Hematopoietic multipotent progenitor cell treated with erythropoietin and hydrocortisone succinate and interleukin-3 and kit ligand, for 8 days (in vitro differentiated cells): ENCODE measurements around the gene ATXN2L.
"Not testable (repeated sequence)": the region's sequence is repeated elsewhere in the genome, so short reads cannot be mapped to it uniquely, and the experiment has no call there.

Experiments
- DNase-seq: peaks from one replicate; pipeline ENCODE4 v3.0.0-alpha.2; 2015

The ATXN2L gene, protein sequence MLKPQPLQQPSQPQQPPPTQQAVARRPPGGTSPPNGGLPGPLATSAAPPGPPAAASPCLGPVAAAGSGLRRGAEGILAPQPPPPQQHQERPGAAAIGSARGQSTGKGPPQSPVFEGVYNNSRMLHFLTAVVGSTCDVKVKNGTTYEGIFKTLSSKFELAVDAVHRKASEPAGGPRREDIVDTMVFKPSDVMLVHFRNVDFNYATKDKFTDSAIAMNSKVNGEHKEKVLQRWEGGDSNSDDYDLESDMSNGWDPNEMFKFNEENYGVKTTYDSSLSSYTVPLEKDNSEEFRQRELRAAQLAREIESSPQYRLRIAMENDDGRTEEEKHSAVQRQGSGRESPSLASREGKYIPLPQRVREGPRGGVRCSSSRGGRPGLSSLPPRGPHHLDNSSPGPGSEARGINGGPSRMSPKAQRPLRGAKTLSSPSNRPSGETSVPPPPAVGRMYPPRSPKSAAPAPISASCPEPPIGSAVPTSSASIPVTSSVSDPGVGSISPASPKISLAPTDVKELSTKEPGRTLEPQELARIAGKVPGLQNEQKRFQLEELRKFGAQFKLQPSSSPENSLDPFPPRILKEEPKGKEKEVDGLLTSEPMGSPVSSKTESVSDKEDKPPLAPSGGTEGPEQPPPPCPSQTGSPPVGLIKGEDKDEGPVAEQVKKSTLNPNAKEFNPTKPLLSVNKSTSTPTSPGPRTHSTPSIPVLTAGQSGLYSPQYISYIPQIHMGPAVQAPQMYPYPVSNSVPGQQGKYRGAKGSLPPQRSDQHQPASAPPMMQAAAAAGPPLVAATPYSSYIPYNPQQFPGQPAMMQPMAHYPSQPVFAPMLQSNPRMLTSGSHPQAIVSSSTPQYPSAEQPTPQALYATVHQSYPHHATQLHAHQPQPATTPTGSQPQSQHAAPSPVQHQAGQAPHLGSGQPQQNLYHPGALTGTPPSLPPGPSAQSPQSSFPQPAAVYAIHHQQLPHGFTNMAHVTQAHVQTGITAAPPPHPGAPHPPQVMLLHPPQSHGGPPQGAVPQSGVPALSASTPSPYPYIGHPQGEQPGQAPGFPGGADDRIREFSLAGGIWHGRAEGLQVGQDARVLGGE

DNA sequence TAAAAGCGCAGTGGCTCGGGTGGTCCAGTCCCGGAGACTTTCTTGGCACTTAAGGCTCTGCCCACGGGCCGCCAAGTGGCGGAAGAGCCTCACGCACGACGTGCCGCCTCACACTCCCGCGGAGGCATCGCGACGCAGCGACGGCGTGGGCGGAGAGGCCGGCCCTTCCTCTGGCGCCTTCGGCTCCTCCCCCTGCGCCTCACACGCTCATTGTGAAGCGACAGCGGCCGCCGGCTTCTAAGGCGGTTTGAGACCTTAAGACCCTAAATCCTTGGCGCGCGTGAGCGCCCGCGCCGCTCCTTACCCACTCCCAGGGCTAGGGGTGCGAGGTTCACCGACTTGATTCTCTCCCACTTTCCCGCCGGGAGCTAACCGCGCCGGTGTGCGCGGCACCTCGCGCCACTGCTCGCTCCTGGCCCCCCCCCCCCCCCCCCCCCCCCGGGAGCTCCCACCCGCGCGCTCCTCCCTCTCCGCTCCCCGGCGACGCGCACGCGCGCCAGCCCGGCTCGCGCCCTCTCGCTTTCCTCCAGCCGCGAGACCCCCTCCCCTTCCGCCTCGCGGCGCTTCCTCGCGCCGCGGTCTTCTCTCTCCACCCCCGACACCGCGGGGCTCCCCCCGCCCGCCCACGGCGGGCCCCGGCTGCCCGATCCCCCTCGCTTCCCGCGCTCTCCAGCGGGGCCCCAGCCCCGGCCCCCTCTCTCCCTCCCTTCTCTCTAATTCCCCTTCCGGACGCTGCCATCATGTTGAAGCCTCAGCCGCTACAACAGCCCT, at the start of gene ATXN2L:
Gene ATXN2L, plus strand, starts transcription at position 480 of the 771 bp plus-strand sequence. Its CDS starts 261 bp downstream, at position 741.
- peak; percentile 96 for DNase-seq

DNA sequence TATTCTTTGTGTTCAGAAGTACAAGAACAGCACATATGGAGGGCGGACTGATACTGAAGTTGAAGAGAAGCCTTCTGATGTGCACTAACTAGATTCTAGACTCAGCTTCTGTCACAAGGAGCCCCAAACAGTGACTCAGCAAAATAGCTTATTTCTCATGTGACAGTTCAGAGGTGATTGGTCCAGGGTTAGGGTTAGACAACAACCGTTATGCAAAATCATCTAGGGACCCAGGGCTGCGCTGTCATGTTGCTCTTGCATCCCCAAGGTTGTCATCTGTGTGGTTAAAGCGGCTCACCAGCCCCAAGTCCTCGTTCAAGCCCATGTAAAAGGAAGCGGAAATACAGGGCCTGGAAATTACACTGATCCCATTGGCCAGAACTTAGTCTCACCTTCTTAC, 41.1 kb upstream of the ATXN2L start:
- DNase-seq, result not testable (repeated sequence)

DNA sequence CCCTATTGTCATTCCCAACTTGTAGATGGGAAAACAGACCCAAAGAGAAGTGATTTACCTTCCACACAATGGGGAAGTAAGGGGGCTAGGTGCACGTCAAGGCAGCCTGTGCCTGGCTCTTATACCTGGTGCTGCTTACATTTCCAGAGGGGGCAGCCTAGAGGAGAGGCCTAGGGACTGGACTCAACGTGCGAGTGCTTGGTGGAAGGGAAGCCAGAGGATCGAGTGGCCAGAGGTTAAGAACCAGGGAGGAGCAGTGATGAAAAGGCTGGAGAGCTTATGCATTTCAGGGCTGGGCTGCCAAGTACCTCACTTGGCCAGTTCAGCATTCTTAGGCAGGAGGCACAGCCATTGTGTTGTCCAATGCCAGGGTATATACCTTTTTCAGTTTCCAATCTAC, 40.4 kb upstream of the ATXN2L start:
- not testable (repeated sequence) for DNase-seq

DNA sequence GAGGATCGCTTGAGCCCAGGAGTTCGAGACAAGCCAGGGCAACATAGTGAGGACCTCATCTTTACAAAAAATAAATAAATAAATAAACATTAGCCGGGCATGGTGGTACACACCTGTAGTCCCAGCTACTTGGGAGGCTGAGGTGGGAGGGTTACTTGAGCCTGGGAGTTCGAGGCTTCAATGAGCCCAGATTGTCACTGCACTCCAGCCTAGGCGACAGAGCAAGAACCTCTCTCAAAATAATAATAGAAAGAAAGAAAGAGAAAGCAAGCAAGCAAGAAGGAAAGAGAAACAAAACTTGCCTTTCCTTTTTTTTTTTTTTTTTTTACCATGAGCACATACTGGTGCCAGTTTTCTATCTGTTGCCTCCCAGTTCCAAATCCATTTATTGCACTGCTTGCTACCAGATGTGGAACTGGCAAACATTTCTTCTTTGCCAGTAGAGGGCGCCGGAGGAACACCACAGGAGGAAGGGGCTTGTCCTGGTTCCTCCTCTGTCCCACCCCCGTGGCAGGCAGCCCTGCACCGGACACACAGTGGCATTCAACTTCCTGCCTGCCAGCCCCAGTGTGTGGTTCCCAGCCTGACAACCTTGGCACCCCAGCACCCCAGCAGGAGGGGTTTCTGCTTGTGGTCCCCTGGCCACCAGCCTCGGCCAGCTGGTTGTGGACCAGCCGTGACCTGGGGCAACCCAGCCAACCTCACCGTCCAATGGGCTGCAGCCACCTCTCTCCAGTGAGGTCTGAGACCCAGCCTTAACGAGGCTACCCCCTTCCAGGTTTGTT, 20.4 kb upstream of the ATXN2L start:
- DNase-seq, result peak; percentile 84

DNA sequence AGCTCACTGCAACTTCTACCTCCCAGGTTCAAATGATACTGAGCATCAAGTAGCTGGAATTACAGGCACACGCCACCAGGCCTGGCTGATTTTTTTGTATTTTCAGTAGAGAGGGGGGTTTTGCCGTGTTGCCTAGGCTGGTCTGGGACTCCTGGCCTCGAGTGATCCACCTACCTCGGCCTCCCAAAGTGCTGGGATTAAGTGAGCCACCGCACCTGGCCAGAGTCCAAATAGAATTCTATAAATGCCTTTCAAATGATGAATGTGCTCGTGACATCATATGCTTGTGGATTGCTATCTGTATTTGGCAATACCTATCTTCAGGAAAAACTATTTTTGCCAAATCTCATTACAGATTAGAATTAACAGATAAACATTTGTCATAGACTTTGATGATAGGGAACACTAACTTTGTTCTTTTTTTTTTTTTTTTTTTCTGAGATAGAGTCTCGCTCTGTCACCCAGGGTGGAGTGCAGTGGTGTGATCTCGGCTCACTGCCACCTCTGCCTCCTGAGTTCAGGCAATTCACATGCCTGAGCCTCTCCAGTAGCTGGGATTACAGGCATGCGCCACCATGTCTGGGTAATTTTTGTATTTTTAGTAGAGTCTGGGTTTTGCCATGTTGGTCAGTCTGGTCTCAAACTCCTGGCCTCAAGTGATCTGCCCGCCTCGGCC, 15.2 kb upstream of the ATXN2L start:
- DNase-seq, result not testable (repeated sequence)

DNA sequence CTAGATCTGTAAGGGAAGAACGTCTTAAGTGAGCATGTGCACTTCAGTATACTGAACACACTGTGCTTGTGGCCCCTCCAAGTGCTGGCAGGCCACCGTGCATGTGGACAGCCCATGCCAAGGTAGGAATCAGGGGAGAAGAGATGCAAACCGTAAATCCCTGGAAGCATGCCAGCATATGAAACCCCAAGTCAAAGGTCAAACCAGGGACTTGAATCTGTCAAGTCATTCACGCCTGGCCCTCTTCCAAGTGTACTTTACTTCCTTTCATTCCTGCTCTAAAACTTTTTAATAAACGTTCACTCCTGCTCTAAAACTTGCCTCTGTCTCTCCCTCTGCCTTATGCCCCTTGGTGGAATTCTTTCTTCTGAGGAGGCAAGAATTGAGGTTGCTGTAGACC, 2.8 kb upstream of the ATXN2L start:
- DNase-seq, result peak; percentile 80

DNA sequence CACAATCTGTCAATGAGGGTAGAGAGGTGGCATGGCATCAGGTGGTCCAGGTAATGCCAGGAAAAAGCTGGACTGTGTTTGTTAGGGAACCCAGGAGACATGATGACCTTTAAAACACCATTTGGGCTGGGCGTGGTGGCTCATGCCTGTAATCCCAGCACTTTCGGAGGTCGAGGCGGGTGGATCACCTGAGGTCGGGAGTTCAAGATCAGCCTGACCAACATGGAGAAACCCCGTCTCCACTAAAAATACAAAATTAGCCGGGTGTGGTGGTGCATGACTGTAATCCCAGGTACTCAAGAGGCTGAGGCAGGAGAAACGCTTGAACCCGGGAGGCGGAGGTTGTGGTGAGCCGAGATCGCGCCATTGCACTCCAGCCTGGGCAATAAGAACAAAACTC, 2.3 kb upstream of the ATXN2L start:
- DNase-seq, result not testable (repeated sequence)

DNA sequence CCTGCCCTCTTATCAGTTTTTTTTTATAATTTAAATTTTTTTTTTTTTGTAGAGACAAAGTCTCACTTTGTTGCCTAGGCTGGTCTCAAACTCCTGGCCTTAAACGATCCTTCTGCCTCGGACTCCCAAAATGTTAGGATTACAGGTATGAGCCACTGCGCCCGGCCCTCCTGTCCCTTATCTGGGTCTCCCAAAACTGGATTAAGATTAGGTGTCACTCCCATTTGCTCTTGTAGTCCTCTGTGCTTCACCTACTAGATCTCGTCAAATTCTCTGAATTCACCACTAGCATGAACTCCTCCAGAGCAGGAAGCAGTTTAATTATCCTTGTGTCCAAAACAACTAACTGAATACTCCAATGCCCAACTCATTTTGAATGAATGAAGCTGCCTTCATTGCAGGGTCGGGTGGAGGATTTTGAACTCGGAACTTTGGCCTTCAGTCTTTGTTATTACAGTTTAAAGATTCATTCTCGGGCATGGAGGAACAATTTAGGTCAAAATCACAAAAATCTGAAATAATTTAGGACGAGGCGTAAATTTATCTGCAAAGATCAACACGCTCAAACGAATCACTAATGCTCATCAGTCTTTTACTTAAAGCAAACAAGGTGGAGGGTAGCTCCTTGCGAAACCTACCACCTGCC, 802 bp upstream of the ATXN2L start:
- peak; percentile 37 for DNase-seq

DNA sequence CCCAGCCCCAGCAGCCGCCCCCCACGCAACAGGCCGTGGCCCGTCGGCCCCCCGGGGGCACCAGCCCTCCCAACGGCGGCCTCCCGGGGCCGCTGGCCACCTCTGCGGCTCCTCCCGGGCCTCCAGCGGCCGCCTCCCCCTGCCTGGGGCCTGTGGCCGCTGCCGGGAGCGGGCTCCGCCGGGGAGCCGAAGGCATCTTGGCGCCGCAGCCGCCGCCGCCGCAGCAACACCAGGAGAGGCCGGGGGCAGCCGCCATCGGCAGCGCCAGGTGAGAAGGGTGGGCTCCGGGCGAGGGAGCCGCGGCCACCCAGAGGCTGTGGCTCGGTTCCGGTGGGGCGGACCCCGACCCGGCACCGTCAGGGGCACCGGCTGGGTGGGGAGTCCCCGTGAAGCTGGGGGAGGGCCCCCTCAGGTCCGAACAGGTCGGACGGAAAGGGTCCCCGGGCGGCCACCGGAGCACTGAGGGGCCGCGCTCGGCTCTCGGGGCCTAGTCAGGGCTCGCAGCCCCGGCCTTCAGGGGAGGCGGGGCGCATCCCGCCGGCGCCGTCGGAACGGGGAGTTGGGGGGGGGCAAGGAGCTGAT, 583 bp downstream of the ATXN2L start:
- no peak for DNase-seq

DNA sequence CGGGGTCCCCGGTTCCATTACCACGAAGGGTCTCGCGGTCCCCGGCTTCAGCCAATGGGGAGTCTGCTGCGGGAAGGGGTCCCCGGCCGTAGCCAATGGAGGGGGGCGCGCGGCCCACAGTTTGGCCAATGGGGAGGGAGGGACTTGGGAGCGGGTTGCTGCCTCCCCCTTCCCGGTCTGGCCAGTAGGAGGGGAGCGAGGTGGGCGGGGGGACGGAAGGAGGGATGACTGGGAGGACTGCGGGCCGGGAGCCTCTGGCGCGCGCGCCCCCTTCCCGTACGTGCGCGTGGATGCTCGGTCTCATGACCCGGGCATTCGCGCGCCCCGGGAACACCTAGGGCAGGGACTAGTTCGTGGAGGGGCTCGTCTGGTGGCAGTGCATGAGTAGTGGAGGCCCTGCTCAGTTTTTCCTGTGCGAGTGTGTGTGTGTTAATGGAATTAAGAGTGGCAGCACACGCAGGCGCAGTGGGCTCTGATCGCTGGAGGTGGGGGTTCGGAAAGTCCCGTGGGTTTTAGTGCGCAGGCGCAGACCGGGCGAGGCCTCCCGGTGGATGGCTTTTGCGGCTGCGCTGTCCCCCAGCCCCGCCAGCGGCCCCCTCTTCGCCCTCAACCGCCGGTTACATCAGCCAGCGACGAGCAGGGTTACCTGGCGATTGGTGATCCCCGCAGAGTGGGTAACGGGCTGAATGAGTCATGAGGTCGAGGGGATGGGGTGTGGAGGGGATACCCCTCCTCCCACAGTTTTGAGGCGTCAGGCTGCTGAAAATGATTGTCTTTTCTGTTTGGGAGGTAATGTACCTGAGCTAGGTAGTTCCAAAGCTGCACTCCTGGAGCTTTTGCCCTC, 1.3 kb downstream of the ATXN2L start:
- DNase-seq, result peak; percentile 97

DNA sequence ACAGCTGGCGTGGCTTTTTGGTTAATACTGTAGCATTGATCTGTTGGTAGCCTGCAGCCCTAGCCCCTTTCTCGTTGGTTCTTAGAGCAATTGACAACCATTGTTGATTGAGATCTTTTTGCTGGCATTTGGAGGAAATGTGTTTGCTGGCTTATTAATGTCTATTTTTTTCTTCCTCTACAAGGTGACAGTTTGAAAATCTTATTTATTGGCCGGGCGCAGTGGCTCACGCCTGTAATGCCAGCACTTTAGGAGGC, 1.8 kb downstream of the ATXN2L start:
- DNase-seq, result no peak

DNA sequence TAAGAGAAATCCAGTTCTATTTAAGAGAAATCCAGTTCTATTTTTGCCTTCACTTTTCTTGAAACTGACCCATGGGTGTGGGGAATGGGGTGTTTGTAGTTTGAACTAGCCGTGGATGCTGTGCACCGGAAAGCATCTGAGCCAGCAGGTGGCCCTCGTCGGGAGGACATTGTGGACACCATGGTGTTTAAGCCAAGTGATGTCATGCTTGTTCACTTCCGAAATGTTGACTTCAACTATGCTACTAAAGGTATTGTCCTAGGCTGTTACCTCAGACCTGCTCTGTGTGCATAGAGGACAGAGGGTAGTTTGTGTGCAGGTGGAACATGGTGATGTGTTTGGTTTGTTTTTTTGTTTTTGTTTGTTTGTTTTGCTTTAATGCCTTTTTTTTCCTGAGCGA, 3.3 kb downstream of the ATXN2L start:
- DNase-seq, result no peak

DNA sequence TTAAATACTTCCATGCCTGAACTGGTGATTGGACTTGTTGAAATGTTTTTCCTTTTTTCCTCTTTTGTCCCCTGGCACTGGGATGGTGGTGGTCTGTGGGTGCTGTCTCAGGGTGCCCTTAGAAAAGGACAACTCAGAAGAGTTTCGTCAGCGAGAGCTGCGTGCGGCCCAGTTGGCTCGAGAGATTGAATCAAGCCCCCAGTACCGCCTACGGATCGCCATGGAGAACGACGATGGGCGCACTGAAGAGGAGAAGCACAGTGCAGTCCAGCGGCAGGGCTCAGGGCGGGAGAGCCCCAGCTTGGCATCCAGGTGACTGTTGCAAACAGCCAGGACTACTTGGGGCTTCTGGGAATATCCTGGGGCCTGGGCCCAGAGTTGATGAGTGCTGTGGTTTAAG, 6.9 kb downstream of the ATXN2L start:
- no peak for DNase-seq

DNA sequence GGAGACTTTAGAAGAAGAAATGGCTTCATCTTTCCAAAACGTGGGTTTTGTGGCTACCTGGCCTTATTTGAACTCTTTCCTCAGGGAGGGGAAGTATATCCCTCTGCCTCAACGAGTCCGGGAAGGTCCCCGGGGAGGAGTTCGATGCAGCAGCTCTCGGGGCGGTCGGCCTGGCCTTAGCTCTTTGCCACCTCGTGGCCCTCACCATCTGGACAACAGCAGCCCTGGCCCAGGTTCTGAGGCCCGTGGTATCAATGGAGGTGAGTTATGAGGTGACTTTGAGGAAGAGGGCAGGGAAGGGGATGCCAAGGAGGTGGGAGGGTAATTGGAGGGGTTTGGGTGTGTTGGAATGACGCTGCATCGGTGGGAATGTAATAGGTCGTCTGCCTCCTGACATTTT, 7.7 kb downstream of the ATXN2L start:
- no peak for DNase-seq

DNA sequence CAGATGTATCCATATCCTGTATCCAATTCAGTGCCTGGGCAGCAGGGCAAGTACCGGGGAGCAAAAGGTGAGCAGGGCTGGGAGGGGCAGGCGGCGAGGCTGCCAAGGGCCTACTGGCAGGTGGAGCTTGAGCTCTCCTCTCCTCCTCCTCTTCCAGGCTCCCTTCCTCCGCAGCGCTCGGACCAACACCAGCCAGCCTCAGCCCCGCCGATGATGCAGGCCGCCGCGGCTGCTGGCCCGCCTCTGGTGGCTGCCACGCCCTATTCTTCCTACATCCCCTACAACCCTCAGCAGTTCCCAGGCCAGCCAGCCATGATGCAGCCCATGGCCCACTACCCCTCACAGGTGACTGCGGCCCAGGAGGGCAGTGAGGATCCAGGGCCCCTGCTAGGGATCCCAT, 11.6 kb downstream of the ATXN2L start:
- no peak for DNase-seq

DNA sequence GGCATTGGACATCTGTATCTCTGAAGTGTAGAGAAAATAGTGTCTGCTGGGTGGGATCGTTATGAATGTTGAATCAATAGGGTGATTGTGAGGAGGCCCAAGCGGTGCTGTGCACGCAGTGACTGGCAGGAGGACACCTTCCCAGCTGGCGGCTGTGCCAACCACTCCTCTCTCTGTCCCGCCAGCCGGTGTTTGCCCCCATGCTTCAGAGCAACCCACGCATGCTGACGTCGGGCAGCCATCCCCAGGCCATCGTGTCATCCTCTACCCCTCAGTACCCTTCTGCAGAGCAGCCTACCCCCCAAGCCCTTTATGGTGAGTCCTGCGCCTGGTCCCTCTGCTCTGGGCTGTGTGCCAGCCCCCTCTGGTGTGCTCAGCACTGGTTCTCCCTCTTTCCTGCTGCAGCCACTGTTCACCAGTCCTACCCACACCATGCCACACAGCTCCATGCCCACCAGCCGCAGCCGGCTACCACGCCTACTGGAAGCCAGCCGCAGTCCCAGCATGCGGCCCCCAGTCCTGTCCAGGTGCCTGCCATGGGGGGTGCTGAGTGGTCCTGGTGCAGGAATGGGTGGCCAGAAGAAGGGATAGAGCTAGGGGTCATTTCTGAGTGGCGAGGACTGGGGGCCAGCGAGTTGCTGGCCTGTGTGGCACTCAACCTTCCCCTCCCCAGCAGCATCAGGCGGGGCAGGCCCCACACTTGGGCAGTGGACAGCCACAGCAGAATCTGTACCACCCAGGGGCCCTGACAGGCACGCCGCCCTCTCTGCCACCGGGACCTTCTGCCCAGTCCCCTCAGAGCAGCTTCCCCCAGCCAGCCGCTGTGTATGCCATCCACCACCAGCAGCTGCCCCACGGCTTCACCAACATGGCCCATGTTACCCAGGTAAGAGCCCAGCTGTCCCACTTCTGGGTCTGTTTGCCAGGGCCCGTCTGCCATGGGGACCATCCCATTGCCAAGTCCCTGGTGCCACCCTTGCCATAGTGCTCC, 12.4 kb downstream of the ATXN2L start:
- no peak for DNase-seq

DNA sequence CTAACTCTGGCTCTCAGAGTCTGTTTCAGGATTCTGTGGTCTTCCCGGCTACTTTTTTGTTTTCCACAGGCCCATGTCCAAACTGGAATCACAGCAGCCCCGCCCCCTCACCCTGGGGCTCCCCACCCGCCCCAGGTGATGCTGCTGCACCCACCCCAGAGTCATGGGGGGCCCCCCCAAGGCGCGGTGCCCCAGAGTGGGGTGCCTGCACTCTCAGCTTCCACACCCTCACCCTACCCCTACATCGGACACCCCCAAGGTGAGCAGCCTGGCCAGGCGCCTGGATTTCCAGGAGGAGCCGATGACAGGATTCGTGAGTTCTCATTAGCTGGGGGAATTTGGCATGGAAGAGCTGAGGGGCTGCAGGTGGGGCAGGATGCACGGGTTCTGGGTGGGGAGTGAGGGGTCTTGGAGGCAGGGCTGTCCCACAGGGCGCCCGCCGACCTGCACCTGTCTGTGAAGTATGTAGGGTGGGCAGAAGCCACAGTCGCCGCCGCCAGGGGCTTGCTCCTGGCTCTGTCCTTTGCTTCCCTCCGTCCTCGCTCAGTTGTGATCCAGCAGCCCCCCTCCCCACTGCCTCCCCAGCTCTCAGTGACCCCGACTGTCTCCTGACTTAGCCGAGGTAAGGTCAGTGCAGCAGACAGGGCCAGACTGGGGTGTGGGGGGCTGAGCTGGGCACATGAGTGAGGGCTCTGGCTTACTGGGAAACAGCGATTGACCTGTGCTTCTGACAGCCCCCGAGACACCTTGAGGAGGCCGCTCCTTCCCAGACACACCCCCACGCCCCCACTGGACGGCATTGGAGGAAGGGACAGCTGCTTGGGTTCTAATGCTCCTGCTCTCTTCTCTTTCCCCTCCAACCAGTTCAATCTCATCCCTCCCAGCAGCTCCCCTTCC, 13.3 kb downstream of the ATXN2L start:
- no peak for DNase-seq

DNA sequence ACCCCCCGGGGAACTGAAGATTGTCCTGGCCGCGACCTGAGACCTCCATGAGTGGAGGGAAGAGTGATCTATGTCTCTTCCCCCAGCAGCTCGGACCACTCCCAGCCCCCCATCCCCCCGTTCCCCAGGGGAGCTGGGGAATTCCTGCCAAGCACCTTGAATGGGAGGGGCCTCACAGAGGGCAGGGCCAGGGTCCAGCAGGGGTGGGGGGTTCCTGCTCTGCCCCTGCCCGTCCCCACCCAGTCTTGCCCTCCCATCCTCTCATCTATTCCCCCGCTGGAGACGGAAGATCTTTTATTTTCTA, 13.9 kb downstream of the ATXN2L start:
- no peak for DNase-seq
